GM23338 (cell line): ENCODE results near the gene NXPH2.

Experiments used
- CREB1 ChIP-seq: fragments of 250-450 bp; sonication (Bioruptor Pico); IDR thresholded peaks from 2 replicates; pipeline ENCODE4 v1.5.0; 2020; ENCODE audit warnings: low read depth, mild to moderate bottlenecking, moderate library complexity
- CTCF ChIP-seq, 2 experiments: fragments of 200-600 bp in 1 of 2; sonication (generic) in 1 of 2; conservative IDR thresholded peaks; 2 replicates each; pipeline versions ENCODE4 v1.5.1 to v1.6.1; 2016 to 2017; ENCODE audit warnings: antibody characterized with exemption in 2 of 2, low read depth in 2 of 2, mild to moderate bottlenecking in 2 of 2, moderate library complexity in 1 of 2
- ETS1 ChIP-seq: IDR thresholded peaks from 2 replicates; pipeline ENCODE4 v1.6.1; 2016; ENCODE audit warnings: antibody characterized with exemption
- EZH2 ChIP-seq: fragments of 200-600 bp; sonication (generic); IDR thresholded peaks from one replicate; pipeline ENCODE4 v1.8.0; 2017; ENCODE audit warnings: antibody characterized with exemption, mild to moderate bottlenecking, low read depth; ENCODE audit not compliant: unreplicated experiment
- EZH2phosphoT487 ChIP-seq: fragments of 200-600 bp; sonication (generic); IDR thresholded peaks from one replicate; pipeline ENCODE4 v1.8.1; 2018; ENCODE audit warnings: antibody characterized with exemption; ENCODE audit not compliant: unreplicated experiment
- JUNB ChIP-seq: IDR thresholded peaks from one replicate; pipeline ENCODE4 v1.6.1; 2016; ENCODE audit warnings: antibody characterized with exemption; ENCODE audit not compliant: unreplicated experiment
- NANOG ChIP-seq: IDR thresholded peaks from 2 replicates; pipeline ENCODE4 v1.6.1; 2016; ENCODE audit warnings: antibody characterized with exemption, borderline replicate concordance
- POLR2AphosphoS5 ChIP-seq: IDR thresholded peaks from 2 replicates; pipeline ENCODE4 v1.6.1; 2016; ENCODE audit warnings: antibody characterized with exemption, low read depth
- REST ChIP-seq: IDR thresholded peaks from one replicate; pipeline ENCODE4 v1.6.1; 2018; ENCODE audit warnings: antibody characterized with exemption; ENCODE audit not compliant: unreplicated experiment
- STAT1 ChIP-seq: IDR thresholded peaks from one replicate; pipeline ENCODE4 v1.6.1; 2016; ENCODE audit warnings: antibody characterized with exemption; ENCODE audit not compliant: unreplicated experiment
- ZNF114 ChIP-seq: fragments of 250-450 bp; sonication (Bioruptor Pico); IDR thresholded peaks from 2 replicates; pipeline ENCODE4 v1.5.0; 2020; ENCODE audit warnings: mild to moderate bottlenecking, moderate library complexity
- ZNF462 ChIP-seq: fragments of 250-450 bp; sonication (Bioruptor Pico); IDR thresholded peaks from 2 replicates; pipeline ENCODE4 v1.5.0; 2020; ENCODE audit warnings: mild to moderate bottlenecking, moderate library complexity

GRCh38 chr2:138716183-138716582, 64.0 kb downstream of the NXPH2 start:
- TF ChIP-seq POLR2AphosphoS5, result no peak
- TF ChIP-seq CTCF (conservative IDR thresholded peaks at IDR 0.05; ENCODE audit: low read depth in 2 of 2), result peak; percentile 43 to 63; a peak in 3 of 4 replicates
- TF ChIP-seq REST, result no peak
- no peak for TF ChIP-seq EZH2
- no peak for TF ChIP-seq ETS1
- TF ChIP-seq CREB1 (CRISPR knock-in tag), result no peak
- no peak for TF ChIP-seq EZH2phosphoT487
- TF ChIP-seq ZNF114, result no peak
- TF ChIP-seq JUNB, result no peak
- TF ChIP-seq ZNF462, result no peak
- no peak for TF ChIP-seq NANOG
- no peak for TF ChIP-seq STAT1
